Stimulated activated CD4-positive, alpha-beta T cell treated with anti-CD3 and anti-CD28 coated beads, Interleukin-1b, Interleukin-23, amount 100 ng/mL, for 48 hours (primary cell): ENCODE measurements around the gene KCTD21.
A peak's percentile ranks its signal among the peaks of the same experiment; 100 is the strongest.
"Not testable (repeated sequence)": the region's sequence is repeated elsewhere in the genome, so short reads cannot be mapped to it uniquely, and the experiment has no call there.

ENCODE experiments used
- DNase-seq: peaks from one replicate; pipeline ENCODE4 v3.0.0-alpha.2; 2020

KCTD21 gene

DNA sequence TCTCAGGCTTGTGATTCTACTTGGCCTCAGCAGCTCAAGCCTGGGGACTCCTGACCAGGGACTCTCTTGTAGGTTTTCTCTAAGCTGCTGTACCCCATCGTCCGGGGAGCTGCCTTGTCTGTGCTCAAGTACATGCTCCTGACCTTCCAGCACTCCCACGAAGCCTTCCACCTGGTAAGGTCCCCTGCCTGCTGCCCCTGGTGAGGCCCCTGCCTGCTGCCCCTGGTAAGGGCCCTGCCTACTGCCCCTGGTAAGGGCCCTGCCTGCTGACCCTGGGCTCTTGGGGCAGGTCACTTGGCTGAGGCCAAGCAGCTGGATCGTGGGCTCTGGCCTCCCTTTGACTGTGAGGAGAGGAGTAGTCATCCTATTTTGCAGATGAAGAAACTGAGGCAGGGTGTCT is 11.6 kb upstream of the KCTD21 start:
- DNase-seq, result no peak

DNA sequence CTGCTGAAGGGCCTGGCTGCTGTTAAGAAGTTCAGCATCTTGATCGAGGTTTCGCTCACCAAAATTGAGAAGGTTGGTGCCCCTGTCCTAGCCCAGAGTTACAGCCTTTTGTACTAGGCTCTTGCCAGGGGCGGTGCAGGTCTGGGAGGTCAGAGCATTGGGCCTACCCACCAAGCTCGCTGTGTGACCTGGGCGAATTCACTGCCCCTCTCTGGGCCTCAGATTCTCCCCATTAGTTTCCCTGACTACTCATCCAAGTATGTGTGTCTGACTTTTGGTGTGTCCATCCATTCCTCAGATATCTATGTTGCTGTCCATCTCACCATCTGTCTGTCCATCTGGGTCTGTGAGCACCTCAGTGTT is 11.2 kb upstream of the KCTD21 start:
- no peak for DNase-seq

DNA sequence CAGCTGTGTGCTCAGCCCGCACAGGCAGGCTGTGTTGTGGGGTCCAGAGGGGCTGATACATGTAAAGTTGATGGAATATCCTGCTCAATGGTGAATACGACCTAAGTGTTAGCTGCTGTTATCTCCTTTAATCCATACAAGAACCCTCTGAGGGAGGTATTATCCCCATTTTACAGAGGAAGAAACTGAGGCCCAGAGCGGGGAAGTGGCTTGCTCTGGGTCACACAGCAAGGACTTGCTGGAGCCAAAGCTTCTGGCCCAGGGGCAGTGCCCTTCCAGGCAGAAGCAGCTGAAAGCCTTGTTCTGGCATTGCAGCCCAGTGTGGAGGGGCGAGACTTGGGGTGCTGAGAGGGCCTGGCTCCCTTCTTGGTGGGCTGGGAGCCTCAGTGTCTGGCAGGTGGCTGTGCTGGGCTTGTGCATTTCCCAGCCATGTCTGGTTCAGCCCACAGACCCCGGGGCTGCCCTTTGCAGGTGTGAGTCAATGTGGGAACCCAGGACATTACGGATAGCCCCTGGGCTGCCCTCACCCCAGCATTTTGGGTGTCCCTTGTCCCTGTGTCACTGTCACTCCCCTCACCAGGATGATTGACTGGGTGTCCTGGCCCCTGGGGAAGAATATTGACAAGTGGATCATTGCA is 10.7 kb upstream of the KCTD21 start:
- DNase-seq, result no peak

DNA sequence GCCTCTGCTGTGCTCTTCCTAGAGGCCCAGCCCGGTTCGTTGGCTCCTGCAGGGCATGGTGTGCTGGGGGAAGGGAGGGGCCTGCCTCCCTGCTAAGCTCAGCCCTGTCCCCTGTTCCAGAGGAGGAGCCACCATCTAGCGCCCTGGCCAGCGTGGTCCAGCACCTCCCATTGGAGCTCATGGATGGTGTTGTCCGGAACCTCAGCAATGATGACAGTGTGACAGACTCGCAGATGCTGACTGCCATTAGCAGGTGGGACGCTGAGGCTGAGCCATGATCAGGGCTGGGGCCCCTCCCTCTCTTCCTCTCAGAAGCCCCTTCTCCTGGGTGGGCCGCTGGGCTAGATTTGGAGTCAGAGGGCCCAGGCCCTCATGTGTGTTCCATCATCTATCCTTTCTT is 9.4 kb upstream of the KCTD21 start:
- DNase-seq, result no peak

DNA sequence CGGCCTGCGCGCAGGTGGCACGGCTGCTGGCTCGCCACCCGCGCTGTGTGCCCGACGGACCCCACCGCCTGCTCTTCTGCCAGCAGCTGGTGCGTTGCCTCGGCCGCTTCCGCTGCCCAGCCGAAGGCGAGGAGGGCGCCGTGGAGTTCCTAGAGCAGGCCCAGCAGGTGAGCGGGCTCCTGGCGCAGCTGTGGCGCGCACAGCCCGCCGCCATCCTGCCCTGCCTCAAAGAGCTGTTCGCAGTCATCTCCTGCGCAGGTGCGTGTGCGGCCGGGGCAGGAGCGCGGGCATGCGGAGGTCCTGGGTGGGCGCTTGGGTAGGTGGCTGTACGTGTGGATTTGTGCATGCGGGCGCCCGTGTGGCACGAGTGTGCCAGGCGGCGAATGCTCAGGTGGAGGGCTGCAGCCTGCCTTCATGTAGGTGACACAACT is 8.2 kb upstream of the KCTD21 start:
- no peak for DNase-seq

DNA sequence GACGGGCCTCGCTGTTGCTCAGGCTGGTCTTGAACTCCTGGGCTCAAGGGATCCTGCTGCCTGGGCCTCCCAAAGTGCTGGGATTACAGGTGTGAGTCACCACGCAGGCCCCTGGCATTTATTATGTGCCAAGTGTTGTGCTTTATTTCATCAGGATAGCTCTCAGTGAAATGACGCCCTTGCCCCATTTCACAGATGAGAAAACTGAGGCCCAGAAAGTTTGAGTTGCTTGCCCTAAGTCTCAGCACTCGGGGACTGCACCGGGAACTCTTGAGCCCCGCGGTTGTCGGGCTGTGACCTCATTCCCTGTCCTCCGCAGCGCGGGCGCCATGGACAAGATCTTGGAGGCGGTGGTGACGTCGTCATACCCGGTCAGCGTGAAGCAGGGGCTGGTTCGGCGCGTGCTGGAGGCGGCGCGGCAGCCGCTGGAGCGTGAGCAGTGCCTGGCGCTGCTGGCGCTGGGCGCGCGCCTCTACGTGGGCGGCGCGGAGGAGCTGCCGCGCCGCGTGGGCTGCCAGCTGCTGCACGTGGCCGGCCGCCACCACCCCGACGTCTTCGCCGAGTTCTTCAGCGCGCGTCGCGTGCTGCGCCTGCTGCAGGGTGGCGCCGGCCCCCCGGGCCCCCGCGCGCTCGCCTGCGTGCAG is 7.6 kb upstream of the KCTD21 start:
- DNase-seq, result no peak

DNA sequence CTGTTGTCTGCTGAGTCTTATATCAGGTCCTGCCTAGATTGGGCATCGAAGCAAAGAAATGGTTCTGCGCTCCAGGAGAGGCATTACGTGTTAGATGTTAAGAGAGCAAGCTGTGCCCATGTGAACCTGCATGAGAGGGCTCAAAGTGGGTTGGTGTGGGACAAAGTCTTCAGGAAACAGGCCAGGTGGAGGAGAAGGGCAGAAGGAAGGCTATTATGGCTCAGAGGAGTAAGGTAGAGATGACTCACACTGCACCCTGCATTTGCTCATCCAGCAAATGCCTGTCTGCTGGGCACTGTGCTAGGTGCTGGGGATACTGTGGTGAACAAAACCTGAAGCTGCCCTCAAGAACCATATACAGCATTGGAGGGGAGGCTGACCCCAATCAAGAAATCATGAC is 6.1 kb upstream of the KCTD21 start:
- no peak for DNase-seq

DNA sequence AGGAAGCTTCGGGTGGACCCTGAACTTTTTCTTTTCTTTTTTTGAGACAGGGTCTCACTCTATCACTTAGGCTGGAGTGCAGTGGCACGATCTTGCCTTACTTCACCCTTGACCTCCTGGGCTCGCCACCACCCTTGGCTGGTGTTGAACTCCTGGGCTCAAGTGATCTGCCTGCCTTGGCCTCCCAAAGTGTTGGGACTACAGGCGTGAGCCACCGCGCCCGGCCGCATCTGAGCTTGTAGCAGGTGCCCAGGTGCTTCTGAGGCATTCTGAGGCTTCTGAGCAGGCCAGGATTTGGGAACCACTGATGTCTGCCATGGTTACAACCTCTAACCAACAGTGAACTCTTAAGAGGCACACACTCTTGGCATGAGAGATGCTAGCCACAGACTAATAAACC is 5.4 kb upstream of the KCTD21 start:
- no peak for DNase-seq

DNA sequence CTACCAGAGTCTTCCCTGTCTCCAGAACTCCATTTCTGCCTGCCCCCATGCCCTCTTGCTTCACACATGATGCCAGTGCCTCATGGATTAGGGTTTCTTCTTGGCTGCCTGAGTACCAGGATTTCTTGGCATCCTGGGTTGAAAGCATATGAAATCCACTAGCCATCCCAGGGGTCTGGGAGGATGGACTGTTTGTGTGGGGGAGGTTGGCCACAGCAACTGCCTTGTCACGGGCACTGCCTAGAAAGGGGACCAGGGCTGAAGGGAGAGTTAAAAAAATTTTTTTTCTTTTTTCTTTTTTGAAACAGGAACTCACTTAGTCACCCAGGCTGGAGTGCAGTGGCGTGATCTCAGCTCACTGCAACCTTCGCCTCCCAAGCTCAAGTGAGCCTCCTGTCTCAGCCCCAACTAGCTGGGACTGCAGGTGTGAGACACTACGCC is 4.5 kb upstream of the KCTD21 start:
- DNase-seq, result peak; percentile 29

DNA sequence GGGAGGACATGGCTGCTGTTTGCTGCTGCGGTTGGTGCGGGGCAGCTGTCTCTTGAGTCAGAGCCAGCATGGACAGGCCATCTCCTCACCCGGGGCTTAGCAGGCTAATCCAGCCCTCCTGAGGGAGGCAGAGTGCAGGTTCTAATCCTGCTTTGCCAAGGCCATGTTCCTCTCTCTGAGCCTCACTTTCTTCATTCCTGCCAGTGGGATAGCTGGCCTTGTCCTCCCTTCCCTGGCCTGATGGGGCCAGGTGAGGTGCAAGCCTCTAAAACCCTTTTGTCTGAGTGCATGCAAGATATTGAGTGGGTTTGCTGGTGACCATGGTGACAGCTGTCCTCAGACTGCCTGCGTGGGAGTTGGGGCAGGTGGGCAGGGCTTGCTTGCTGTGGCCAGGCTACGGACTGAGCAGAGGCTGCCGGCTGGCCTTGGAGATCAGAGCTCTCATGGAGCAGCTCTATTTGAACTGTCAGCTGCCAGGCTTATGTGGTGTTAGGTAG is 3.8 kb upstream of the KCTD21 start:
- no peak for DNase-seq

DNA sequence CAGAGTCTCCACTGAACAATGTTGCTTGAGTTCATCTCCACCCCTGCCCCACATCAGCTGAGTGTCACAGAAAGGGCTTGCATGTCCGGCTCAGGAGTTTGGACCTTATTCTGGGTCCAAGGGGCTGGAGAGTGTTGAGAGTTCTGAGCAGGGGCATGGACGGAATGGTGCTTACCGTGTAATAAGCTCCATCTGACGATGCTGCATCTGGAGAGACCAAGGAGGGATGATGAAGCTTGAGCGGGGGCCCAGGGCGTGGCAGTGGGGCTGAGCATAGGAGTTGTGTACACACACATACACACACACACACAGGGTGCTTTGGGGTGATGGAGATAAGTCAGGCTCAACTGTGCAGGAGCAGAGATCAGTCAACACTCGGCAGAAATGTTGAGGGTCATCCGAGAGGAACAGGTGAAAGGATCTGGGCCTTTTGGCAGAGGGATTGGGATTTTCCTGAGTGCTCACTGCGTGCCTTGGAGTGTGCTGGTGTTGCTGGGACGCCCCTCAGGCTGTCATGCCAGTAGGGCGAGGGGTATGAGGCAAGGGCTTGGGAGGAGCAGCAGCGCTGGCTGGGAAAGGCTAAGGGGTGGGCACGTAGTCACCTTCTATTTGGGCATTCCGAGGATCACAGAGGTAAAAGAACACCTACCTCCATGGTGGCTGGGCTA is 2.6 kb upstream of the KCTD21 start:
- no peak for DNase-seq

DNA sequence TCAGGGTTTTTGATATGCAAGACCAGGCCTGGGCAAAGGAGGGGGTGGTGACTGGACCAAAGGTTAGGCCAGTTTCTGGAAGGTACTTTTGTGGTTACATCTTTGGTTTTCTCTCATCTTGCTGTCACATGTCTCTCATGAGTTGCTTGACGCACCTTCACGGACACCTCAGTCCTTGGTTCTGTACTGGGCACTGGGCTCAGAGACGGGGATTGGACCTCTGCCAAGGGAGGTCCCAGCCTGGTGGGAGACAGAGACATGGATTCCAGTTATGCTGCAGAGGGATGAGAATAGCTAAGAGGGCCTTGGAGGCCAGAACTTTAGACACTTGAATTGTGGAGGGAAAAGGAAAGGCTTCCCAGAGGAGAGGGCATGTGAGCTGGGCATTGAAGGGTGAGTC is 1.9 kb upstream of the KCTD21 start:
- no peak for DNase-seq

DNA sequence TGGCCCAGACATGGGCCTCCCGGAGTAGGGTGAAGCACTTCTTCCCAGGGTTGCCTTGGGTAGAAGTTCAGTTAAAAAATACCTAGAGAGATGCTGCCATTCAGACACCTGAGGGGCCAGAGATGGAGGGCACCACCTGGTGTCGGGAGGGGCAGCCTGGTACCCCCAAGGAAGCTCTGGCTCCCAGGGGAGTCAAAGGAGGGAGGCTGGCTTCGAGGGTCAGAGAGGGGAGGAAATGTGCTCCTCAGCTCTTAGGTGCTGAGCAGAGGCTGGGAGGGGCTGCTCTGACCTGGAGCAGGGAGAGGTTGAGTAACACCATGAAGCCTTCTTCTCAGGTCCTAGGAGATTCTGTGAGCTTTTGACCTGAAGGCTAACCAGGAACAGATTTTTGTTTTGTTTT is 1.4 kb upstream of the KCTD21 start:
- no peak for DNase-seq

DNA sequence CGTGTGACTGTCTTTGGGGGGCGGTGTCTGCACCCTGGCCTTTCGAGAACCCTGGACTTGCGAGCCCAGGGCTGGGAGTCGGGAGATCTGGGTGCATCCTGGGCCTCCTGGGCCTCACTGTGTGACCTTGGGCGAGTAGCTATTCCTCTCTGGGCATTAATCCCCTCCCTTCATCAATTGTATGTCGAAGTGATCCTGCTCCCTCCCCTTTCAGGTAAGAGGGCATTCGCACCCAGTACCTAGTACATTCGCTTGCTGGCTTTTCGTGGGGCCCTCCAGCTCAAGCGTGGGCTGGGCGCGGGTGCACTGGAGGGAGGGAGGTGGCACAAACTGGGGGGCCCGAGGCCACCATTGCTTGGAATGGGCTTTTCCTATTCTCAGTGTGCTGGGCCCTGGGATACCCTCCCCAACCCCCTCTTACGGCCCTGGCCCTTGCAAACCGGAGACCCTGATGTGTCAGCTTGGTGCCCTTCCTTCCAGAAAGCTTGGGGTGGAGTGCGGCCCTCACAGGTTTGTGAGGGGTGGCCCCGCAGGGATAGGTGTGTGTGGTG is 823 bp upstream of the KCTD21 start:
- DNase-seq, result no peak

DNA sequence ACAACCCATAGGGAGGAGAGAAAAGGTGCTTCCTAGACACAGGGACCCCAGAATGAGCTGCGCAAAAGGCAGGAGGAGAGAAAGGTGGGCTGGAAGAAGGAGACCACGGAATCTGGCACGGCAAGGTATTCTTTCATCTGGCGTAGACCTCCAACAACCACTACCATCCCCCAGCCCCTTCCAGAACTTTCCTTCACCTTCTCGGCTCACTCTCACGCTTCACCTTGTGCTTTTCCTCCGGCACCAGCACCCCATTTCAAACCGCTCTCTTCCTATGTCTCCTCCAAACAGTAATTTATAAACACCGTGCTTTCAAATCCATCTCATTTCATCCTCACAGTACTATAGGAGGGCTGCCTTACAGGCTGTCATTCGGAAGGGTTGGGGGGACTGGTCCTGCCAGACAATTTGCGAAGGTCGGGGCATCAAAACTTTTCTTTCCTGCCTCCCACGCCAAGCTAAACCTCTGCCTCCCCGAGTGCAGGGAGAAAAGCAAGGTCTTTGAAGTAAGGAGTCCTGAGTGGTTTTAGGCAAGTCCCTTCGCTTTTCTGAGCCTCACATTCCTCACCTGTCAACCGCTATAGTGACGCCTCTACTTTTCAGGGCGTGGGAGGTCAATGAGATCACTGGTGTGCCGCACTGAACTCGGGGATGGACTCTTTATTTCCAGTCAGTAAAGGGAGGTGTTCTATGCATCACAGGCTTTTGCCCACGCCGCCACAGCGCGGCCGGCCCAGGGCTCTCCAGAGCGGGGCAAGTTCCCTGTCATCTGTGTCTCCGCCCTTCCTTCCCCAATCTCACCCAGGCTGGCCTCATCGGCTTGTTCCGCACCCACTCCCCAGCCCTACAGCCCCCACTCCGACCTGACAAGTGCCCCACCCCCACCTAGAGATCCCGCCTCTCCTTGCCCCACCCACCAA is 800 bp downstream of the KCTD21 start:
- DNase-seq, result peak; percentile 88

DNA sequence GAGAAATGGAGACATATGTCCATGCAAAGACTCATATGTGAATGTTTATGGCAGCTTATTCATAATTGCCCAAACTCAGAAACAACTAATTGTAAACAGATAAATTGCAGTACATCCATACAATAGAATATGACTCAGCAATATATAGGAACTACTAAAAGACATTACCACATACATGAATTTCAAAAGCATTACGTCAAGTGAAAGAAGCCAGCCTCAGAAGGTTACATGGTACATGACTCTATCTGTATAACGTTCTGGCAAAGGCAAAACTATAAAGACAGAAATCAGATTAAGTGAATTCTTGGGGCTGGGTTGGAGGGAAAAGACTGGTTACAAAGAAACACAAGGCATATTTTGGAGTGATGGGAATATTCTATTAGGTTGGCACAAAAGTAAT is 7.2 kb downstream of the KCTD21 start:
- DNase-seq, result no peak

DNA sequence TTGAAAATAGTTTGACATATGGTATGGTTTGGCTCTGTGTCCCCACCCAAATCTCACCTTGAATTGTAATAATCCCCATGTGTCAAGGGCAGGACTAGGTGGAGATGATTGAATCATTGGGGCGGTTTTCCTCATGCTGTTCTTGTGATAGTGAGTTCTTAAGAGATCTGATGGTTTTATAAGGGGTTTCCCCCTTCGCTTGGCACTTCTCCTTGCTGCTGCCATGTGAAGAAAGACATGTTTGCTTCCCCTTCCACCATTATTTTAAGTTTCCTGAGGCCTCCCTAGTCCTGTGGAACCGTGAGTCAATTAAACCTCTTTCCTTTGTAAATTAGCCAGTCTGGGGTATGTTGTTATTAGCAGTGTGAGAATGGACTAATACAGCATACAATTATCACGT is 7.7 kb downstream of the KCTD21 start:
- DNase-seq, result no peak

DNA sequence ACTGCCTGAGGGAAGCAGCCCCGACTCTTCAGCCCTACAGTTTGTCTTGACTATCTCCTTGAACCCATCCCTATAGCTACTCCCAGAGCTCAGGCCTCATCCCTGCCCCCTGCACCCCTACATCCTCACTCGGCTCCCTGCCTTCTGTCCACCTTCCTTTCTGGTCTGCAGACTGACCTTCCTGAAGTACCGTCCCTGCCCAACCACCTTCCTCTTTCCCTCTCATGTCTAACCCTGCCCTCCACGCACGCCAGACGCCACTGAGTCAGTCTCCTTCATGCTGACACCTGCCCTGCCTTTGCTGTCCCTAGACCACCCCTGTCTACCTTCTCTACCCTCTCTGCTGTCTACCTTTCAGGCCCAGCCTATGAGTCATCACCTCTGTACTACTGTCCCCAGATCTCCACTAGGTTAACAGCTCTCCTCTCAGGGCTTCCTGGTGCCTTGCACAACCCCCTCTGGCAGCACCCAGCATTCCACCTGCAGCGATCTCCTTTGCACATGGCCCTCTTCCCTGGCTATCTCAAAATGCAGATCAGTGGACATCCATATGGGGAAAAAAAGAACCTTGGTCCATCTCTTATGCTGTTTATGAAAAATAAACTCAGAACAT is 8.9 kb downstream of the KCTD21 start:
- DNase-seq, result no peak

DNA sequence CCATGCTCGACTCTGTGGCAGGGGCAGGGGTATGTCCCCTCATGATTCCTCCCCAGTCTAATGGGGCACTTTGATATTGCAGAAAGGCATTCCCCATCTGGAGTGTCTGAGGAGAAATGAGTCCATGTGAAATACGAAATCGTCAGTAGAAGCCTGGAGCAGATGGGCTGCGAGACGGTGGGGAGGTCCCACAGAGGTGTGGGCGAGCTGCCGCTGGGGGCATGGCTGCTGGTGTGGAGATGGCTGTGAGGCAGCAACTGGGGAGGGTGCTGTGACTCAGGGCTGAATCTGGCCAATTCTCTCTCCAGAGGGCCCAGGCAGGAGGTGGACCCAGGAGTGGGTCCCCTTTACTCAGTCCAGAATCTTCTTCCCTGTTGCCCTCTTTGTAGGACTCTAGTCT is 11.2 kb downstream of the KCTD21 start:
- no peak for DNase-seq

DNA sequence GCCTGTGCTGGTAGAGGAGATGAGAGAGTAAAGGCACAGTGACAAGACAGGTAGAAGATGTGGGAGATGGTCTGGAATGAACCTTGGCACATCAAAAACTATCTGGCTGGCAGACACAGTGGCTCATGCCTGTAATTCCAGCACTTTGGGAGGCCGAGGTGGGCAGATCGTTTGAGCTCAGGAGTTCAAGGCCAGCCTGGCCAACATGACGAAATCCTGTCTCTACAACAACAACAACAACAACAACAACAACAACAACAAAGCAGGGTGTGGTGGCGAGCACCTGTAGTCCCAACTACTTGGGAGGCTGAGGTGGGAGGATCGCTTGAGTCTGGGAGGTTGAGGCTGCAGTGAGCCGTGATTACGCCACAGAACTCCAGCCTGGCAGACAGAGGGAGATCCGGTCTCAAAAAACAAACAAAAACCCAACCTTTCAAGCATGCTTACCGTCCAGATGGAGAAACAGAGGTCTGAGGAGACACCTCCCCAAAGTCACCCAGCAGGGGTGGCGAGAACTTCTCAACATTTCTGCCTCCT is 11.8 kb downstream of the KCTD21 start:
- no peak for DNase-seq

DNA sequence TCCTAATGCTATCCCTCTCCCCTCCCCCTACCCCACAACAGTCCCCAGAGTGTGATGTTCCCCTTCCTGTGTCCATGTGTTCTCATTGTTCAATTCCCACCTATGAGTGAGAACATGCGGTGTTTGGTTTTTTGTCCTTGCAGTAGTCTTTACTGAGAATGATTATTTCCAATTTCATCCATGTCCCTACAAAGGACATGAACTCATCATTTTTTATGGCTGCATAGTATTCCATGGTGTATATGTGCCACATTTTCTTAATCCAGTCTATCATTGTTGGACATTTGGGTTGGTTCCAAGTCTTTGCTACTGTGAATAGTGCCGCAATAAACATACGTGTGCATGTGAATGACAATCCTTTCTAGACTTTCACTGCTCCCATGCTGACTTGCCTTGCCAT is 12.6 kb downstream of the KCTD21 start:
- DNase-seq, result not testable (repeated sequence)

DNA sequence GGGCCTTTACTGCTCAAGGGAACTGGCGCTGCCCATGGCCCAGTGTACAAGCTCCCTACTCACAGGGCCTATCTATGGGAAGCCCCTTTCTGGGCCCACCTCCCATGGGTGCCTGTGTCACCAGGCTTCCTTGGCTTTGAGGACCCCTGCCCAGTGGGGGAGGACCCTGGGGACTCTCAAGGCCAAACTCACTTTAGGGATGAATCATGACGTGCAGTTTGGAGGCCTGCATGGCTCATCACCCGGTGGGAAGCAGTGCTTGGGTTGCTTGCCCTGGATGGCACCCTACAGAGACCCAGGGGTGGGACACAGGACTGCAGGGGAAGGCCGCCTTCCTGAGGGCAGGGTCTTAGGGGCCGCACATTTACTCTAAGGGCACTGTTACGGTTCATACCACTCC is 16.5 kb downstream of the KCTD21 start:
- no peak for DNase-seq
